22Rv1 (cell line): ENCODE results near the gene DENND4A.

ENCODE experiments used
- CTCF ChIP-seq: fragments of 450-650 bp; IDR thresholded peaks from 2 replicates; pipeline ENCODE4 v1.5.1; 2017; ENCODE audit warnings: mild to moderate bottlenecking
- ZFX ChIP-seq: fragments of 450-650 bp; IDR thresholded peaks from 2 replicates; pipeline ENCODE4 v1.6.1; 2017; ENCODE audit warnings: antibody characterized with exemption, borderline replicate concordance

- TF ChIP-seq CTCF = no peak
- no peak for TF ChIP-seq ZFX
These were observed 29.0 kb upstream of the DENND4A start for GRCh38 chr15:65821070-65821469.
